NB4 (cell line): ENCODE results near the gene ATP6V1F.

Source experiments
- DNase-seq: peaks from one replicate; pipeline ENCODE4 v3.0.0; 2010; ENCODE audit warnings: low read depth
- H3K4me3 ChIP-seq: one replicate; pipeline ENCODE4 v1.5.1; 2011; ENCODE audit warnings: mild to moderate bottlenecking, low read depth, low read length, moderate library complexity
- CTCF ChIP-seq: IDR thresholded peaks from one replicate; pipeline ENCODE4 v1.5.1; 2012; ENCODE audit warnings: low read depth, low read length
- MAX ChIP-seq: IDR thresholded peaks from 2 replicates; pipeline ENCODE4 v1.6.1; 2011; ENCODE audit warnings: low read depth, low read length
- MYC ChIP-seq: IDR thresholded peaks from 2 replicates; pipeline ENCODE4 v1.6.1; 2011; ENCODE audit warnings: low read depth, low read length
- POLR2A ChIP-seq: IDR thresholded peaks from 2 replicates; pipeline ENCODE4 v1.6.1; 2011; ENCODE audit warnings: mild to moderate bottlenecking; ENCODE audit not compliant: insufficient read length; ENCODE audit errors: extremely low read depth

Gene ATP6V1F

GRCh38 chr7:128858380-128859231 lies 4.0 kb upstream of the ATP6V1F start:
- no peak for TF ChIP-seq MYC
- no peak for TF ChIP-seq CTCF
- TF ChIP-seq POLR2A: no peak
- TF ChIP-seq MAX: no peak
- no peak overlapping the region for H3K4me3 ChIP-seq
- DNase-seq: peak; percentile 36

- DNase-seq: peak; percentile 33
- TF ChIP-seq POLR2A (no peak), MYC (no peak), CTCF (no peak), MAX (no peak)
- H3K4me3 ChIP-seq: no peak overlapping the region
These were observed 3.2 kb upstream of the ATP6V1F start for GRCh38 chr7:128859232-128860157.

GRCh38 chr7:128860158-128861073 lies 2.2 kb upstream of the ATP6V1F start:
- H3K4me3 ChIP-seq: no peak overlapping the region
- TF ChIP-seq CTCF (peak; percentile 42), MYC (no peak)
- peak; percentile 52 for DNase-seq

GRCh38 chr7:128861957-128862570 lies 592 bp upstream of the ATP6V1F start:
- TF ChIP-seq CTCF: no peak
- no peak for TF ChIP-seq MYC
- TF ChIP-seq MAX: no peak
- no peak for TF ChIP-seq POLR2A
- peak; percentile 28 for DNase-seq
- peak overlapping the region; percentile 91 for H3K4me3 ChIP-seq

GRCh38 chr7:128863433-128863989 lies 855 bp downstream of the ATP6V1F start:
- peak overlapping the region; percentile 91 for H3K4me3 ChIP-seq

More at GRCh38 chr7:128863433-128863989, 855 bp downstream of the ATP6V1F start:
- peak; percentile 85 for DNase-seq
- TF ChIP-seq MAX (0 out of 2 replicates have a peak, but pooled peaks have one; percentile 47), POLR2A (no peak), MYC (no peak), CTCF (peak; percentile 73)
